ENCODE results near the gene ZNF343. TPM values are rescaled to one million over a fixed set of nuclear protein-coding genes. Genes with fewer than 3 reads are reported as not detected.

Gene ZNF343
- total RNA-seq, 1 donor from 2014 or later, result 7.3 TPM

Other genes starting within 250 kb of the ZNF343 start
- not detected in 2 replicates for gene TGM3, start 212.9 kb downstream of the ZNF343 start, total RNA-seq
- not detected in 2 replicates for gene TGM6, start 128.0 kb downstream of the ZNF343 start, total RNA-seq
- gene SNRPB, start 38.1 kb downstream of the ZNF343 start, total RNA-seq, result 147 and 211 TPM in 2 replicates
- gene TMC2, start 27.7 kb upstream of the ZNF343 start, total RNA-seq, result not detected in 2 replicates
- 99.8 and 125 TPM in 2 replicates for gene NOP56, start 143.7 kb upstream of the ZNF343 start, total RNA-seq
- 95.5 and 95.8 TPM in 2 replicates for gene IDH3B, start 155.3 kb upstream of the ZNF343 start, total RNA-seq
- 0.87 and 3.8 TPM in 2 replicates for gene EBF4, start 183.9 kb upstream of the ZNF343 start, total RNA-seq